ENCODE measurements around the gene B4GALNT4.

The B4GALNT4 gene

GRCh38 chr11:370070-370941 lies 1.0 kb downstream of the B4GALNT4 start:
- Histone ChIP-seq H2AFZ (ENCODE audit: low read depth, low read length) (no peak overlapping the region), H3K36me3 (ENCODE audit: insufficient read depth, low read length) (peaks cover 33% of the 10 kb centered on the region), H3K27me3 (ENCODE audit: insufficient read depth, low read length) (no peaks in the 10 kb centered on the region), H3K4me3 (ENCODE audit: low read length) (peak overlapping the region; percentile 71), H3K9me3 (ENCODE audit: low read length) (peaks cover 7% of the 10 kb centered on the region), H3K4me1 (ENCODE audit: insufficient read depth, low read length) (peaks cover 17% of the 10 kb centered on the region)

- Histone ChIP-seq H3K4me3 (ENCODE audit: low read length) (no peak overlapping the region), H2AFZ (ENCODE audit: low read depth, low read length) (no peak overlapping the region), H3K9me3 (ENCODE audit: low read length) (peaks cover 12% of the 10 kb centered on the region), H3K36me3 (ENCODE audit: insufficient read depth, low read length) (peaks cover 39% of the 10 kb centered on the region), H3K4me1 (ENCODE audit: insufficient read depth, low read length) (peaks cover 17% of the 10 kb centered on the region), H3K27me3 (ENCODE audit: insufficient read depth, low read length) (no peaks in the 10 kb centered on the region)
These were observed 1.8 kb downstream of the B4GALNT4 start for GRCh38 chr11:371051-371450.

GRCh38 chr11:371716-372590 lies 2.7 kb downstream of the B4GALNT4 start:
- no peak overlapping the region for H2AFZ ChIP-seq (ENCODE audit: low read depth, low read length)
- peaks cover 17% of the 10 kb centered on the region for H3K4me1 ChIP-seq (ENCODE audit: insufficient read depth, low read length)
- peaks cover 44% of the 10 kb centered on the region for H3K36me3 ChIP-seq (ENCODE audit: insufficient read depth, low read length)
- no peaks in the 10 kb centered on the region for H3K27me3 ChIP-seq (ENCODE audit: insufficient read depth, low read length)
- no peak overlapping the region for H3K4me3 ChIP-seq (ENCODE audit: low read length)
- peaks cover 12% of the 10 kb centered on the region for H3K9me3 ChIP-seq (ENCODE audit: low read length)

GRCh38 chr11:372809-373715 lies 3.8 kb downstream of the B4GALNT4 start:
- Histone ChIP-seq H3K36me3 (ENCODE audit: insufficient read depth, low read length) (peaks cover 55% of the 10 kb centered on the region), H3K4me3 (ENCODE audit: low read length) (no peak overlapping the region), H3K9me3 (ENCODE audit: low read length) (peaks cover 18% of the 10 kb centered on the region), H2AFZ (ENCODE audit: low read depth, low read length) (no peak overlapping the region), H3K27me3 (ENCODE audit: insufficient read depth, low read length) (no peaks in the 10 kb centered on the region), H3K4me1 (ENCODE audit: insufficient read depth, low read length) (peaks cover 15% of the 10 kb centered on the region)

- peaks cover 63% of the 10 kb centered on the region for H3K36me3 ChIP-seq (ENCODE audit: insufficient read depth, low read length)
- H3K4me3 ChIP-seq (ENCODE audit: low read length): no peak overlapping the region
- H2AFZ ChIP-seq (ENCODE audit: low read depth, low read length): no peak overlapping the region
- peaks cover 8% of the 10 kb centered on the region for H3K4me1 ChIP-seq (ENCODE audit: insufficient read depth, low read length)
- H3K9me3 ChIP-seq (ENCODE audit: low read length): peaks cover 25% of the 10 kb centered on the region
- H3K27me3 ChIP-seq (ENCODE audit: insufficient read depth, low read length): no peaks in the 10 kb centered on the region
These were observed 4.6 kb downstream of the B4GALNT4 start for GRCh38 chr11:373716-374551.

GRCh38 chr11:375065-376025 lies 6.0 kb downstream of the B4GALNT4 start:
- H3K36me3 ChIP-seq (ENCODE audit: insufficient read depth, low read length): peaks cover 78% of the 10 kb centered on the region
- peaks cover 32% of the 10 kb centered on the region for H3K9me3 ChIP-seq (ENCODE audit: low read length)
- H2AFZ ChIP-seq (ENCODE audit: low read depth, low read length): no peak overlapping the region
- H3K27me3 ChIP-seq (ENCODE audit: insufficient read depth, low read length): no peaks in the 10 kb centered on the region
- H3K4me1 ChIP-seq (ENCODE audit: insufficient read depth, low read length): peaks cover 5% of the 10 kb centered on the region
- H3K4me3 ChIP-seq (ENCODE audit: low read length): no peak overlapping the region

GRCh38 chr11:376531-377173 lies 7.4 kb downstream of the B4GALNT4 start:
- no peak overlapping the region for H2AFZ ChIP-seq (ENCODE audit: low read depth, low read length)
- peaks cover 32% of the 10 kb centered on the region for H3K9me3 ChIP-seq (ENCODE audit: low read length)
- peaks cover 78% of the 10 kb centered on the region for H3K36me3 ChIP-seq (ENCODE audit: insufficient read depth, low read length)
- H3K4me3 ChIP-seq (ENCODE audit: low read length): no peak overlapping the region
- H3K4me1 ChIP-seq (ENCODE audit: insufficient read depth, low read length): no peaks in the 10 kb centered on the region
- H3K27me3 ChIP-seq (ENCODE audit: insufficient read depth, low read length): no peaks in the 10 kb centered on the region

GRCh38 chr11:377174-377865 lies 8.0 kb downstream of the B4GALNT4 start:
- H3K4me1 ChIP-seq (ENCODE audit: insufficient read depth, low read length): no peaks in the 10 kb centered on the region
- no peaks in the 10 kb centered on the region for H3K27me3 ChIP-seq (ENCODE audit: insufficient read depth, low read length)
- no peak overlapping the region for H3K4me3 ChIP-seq (ENCODE audit: low read length)
- H3K36me3 ChIP-seq (ENCODE audit: insufficient read depth, low read length): peaks cover 73% of the 10 kb centered on the region
- H2AFZ ChIP-seq (ENCODE audit: low read depth, low read length): no peak overlapping the region
- peaks cover 32% of the 10 kb centered on the region for H3K9me3 ChIP-seq (ENCODE audit: low read length)

GRCh38 chr11:377883-378500 lies 8.7 kb downstream of the B4GALNT4 start:
- Histone ChIP-seq H3K36me3 (ENCODE audit: insufficient read depth, low read length) (peaks cover 71% of the 10 kb centered on the region), H3K9me3 (ENCODE audit: low read length) (peaks cover 32% of the 10 kb centered on the region), H3K27me3 (ENCODE audit: insufficient read depth, low read length) (no peaks in the 10 kb centered on the region), H2AFZ (ENCODE audit: low read depth, low read length) (no peak overlapping the region), H3K4me3 (ENCODE audit: low read length) (no peak overlapping the region), H3K4me1 (ENCODE audit: insufficient read depth, low read length) (no peaks in the 10 kb centered on the region)
